Measurements from ENCODE around the gene COL1A2. TPM values are rescaled to one million over a fixed set of nuclear protein-coding genes. Genes with fewer than 3 reads are reported as not detected.

COL1A2 gene
- total and polyA plus RNA-seq, 2 of the 13 experiments (the other 11 are each of a cell fraction or from before 2014, with no cell fraction given) = not detected

- intact Hi-C loops (cut with micrococcal nuclease; ENCODE audit: unreplicated experiment) = no loop called here
- H3K4me3 ChIP-seq (replicated peaks in 1 of 3; ENCODE audit: insufficient read depth in 1 of 3, low read depth in 2 of 3, low read length in 3 of 3) = no peak overlapping the region
- no peaks in the 10 kb centered on the region; a peak in 1 of 5 replicates for H3K27me3 ChIP-seq (ENCODE audit: control insufficient read depth in 1 of 2, insufficient read depth in 2 of 2, low read length in 2 of 2)
- no peak for FAIRE-seq
- H2AFZ ChIP-seq (ENCODE audit: low read length) = no peak overlapping the region
- H3K27ac ChIP-seq (ENCODE audit: extremely low read length, insufficient read depth, low read length) = no peak overlapping the region
- no peaks in the 10 kb centered on the region for H3K4me1 ChIP-seq (ENCODE audit: insufficient read depth, low read length)
- no TSS peak for BruUV-seq (replicated peaks)
- H3K79me2 ChIP-seq (ENCODE audit: insufficient read depth, low read length) = no peaks in the 10 kb centered on the region
- H4K20me1 ChIP-seq (ENCODE audit: insufficient read depth, low read length) = no peaks in the 10 kb centered on the region
- ChIA-PET CTCF (ENCODE audit: low intra/inter-chr PET ratio, low total read pairs) (interaction anchor here (1.6 kb wide), 1 partner anchor 104 kb away, joined by 4 read pairs; no protein-coding TSS in a partner anchor), POLR2A (no interaction called here)
- in situ Hi-C loops (cut with HindIII; ENCODE audit: extremely low pct_ligation_motif_present, low pct_unique_long_range_greater_than_20kb) = loop anchor here (5.0 kb wide), 1 partner anchor 97 kb away; no protein-coding TSS in a partner anchor
- no peak overlapping the region for H3K4me2 ChIP-seq (ENCODE audit: low read depth, low read length)
- no peaks in the 10 kb centered on the region for H3K36me3 ChIP-seq (replicated peaks in 1 of 2; ENCODE audit: control insufficient read depth in 1 of 2, insufficient read depth in 2 of 2, low read length in 2 of 2)
- DNase-seq (ENCODE audit: low spot score) = no peak
- no peaks in the 10 kb centered on the region for H3K9me3 ChIP-seq (ENCODE audit: low read length)
- 59% methylated on average over 12 of the region's 19 CpGs for WGBS (ENCODE audit: low lambda C conversion rate)
- H3K9ac ChIP-seq (ENCODE audit: insufficient read depth, low read depth, low read length) = no peak overlapping the region
- no peak for ATAC-seq
- TF ChIP-seq ATF3 (CRISPR knock-in tag; IDR thresholded peaks at IDR 0.05) (no peak), ZNF556 (CRISPR knock-in tag; IDR thresholded peaks at IDR 0.05; ENCODE audit: borderline replicate concordance) (no peak), FOXA1 (IDR thresholded peaks at IDR 0.05) (no peak), FOXA1 (CRISPR knock-in tag; IDR thresholded peaks at IDR 0.05) (no peak), ZNF232 (CRISPR knock-in tag; IDR thresholded peaks at IDR 0.05; ENCODE audit: borderline replicate concordance) (no peak)
Observed at GRCh38 chr7:94394109-94394436, 622 bp upstream of the COL1A2 start.

- in situ Hi-C loops (cut with HindIII; ENCODE audit: extremely low pct_ligation_motif_present, low pct_unique_long_range_greater_than_20kb) = no loop called here
- Histone ChIP-seq H3K9ac (ENCODE audit: insufficient read depth, low read depth, low read length) (no peak overlapping the region), H2AFZ (ENCODE audit: low read length) (no peak overlapping the region)
- TF ChIP-seq NFE2 (CRISPR knock-in tag; IDR thresholded peaks at IDR 0.05) (no peak), ZNF142 (CRISPR knock-in tag; IDR thresholded peaks at IDR 0.05) (no peak), SP1 (IDR thresholded peaks at IDR 0.05) (no peak), SP1 (CRISPR knock-in tag; IDR thresholded peaks at IDR 0.05) (no peak), SMC3 (IDR thresholded peaks at IDR 0.05; ENCODE audit: low read length) (peak; percentile 85), CREB1 (IDR thresholded peaks at IDR 0.05) (peak; percentile 17; the same call in 1 of the 2 replicates), CREB1 (CRISPR knock-in tag; IDR thresholded peaks at IDR 0.05) (no peak), STAG1 (CRISPR knock-in tag; IDR thresholded peaks at IDR 0.05) (peak; percentile 79)
Observed at GRCh38 chr7:94395141-94396036, 694 bp downstream of the COL1A2 start.

More at GRCh38 chr7:94395141-94396036, 694 bp downstream of the COL1A2 start:
- no peaks in the 10 kb centered on the region for H3K4me1 ChIP-seq (ENCODE audit: insufficient read depth, low read length)
- intact Hi-C loops (cut with micrococcal nuclease; ENCODE audit: unreplicated experiment) = loop anchor here (1.0 to 5.0 kb wide), 2 partner anchors 106 to 678 kb away; no protein-coding TSS in a partner anchor
- H3K4me2 ChIP-seq (ENCODE audit: low read depth, low read length) = no peak overlapping the region
- POLR2A ChIA-PET = no interaction called here
- WGBS (ENCODE audit: low lambda C conversion rate) = 37% methylated on average over 14 of the region's 14 CpGs
- peak; percentile 65 for FAIRE-seq
- H3K27ac ChIP-seq (ENCODE audit: extremely low read length, insufficient read depth, low read length) = no peak overlapping the region
- peak; percentile 89 for ATAC-seq
- H3K79me2 ChIP-seq (ENCODE audit: insufficient read depth, low read length) = no peaks in the 10 kb centered on the region
- CTCF ChIA-PET (ENCODE audit: low intra/inter-chr PET ratio, low total read pairs) = interaction anchor here (1.5 kb wide), 1 partner anchor 106 kb away, joined by 12 read pairs; no protein-coding TSS in a partner anchor
- no peaks in the 10 kb centered on the region for H3K9me3 ChIP-seq (ENCODE audit: low read length)
- no peaks in the 10 kb centered on the region for H3K36me3 ChIP-seq (replicated peaks in 1 of 2; ENCODE audit: control insufficient read depth in 1 of 2, insufficient read depth in 2 of 2, low read length in 2 of 2)
- no peaks in the 10 kb centered on the region; a peak in 1 of 5 replicates for H3K27me3 ChIP-seq (ENCODE audit: control insufficient read depth in 1 of 2, insufficient read depth in 2 of 2, low read length in 2 of 2)
- no peaks in the 10 kb centered on the region for H4K20me1 ChIP-seq (ENCODE audit: insufficient read depth, low read length)
- DNase-seq (ENCODE audit: low spot score) = peak; percentile 63
- H3K4me3 ChIP-seq (replicated peaks in 1 of 3; ENCODE audit: insufficient read depth in 1 of 3, low read depth in 2 of 3, low read length in 3 of 3) = no peak overlapping the region
- BruUV-seq (replicated peaks) = no TSS peak
